Stimulated activated CD8-positive, alpha-beta memory T cell treated with anti-CD3 and anti-CD28 coated beads, Interleukin-15, amount 100 ng/mL, for 48 hours (primary cell): ENCODE measurements around the gene NAV1.
"Not testable (repeated sequence)": the region's sequence is repeated elsewhere in the genome, so short reads cannot be mapped to it uniquely, and the experiment has no call there.

Experiments
- DNase-seq, 2 donors: peaks; one replicate each; pipeline ENCODE4 v3.0.0-alpha.2; 2020; ENCODE audit warnings: low read depth in 2 of 2

The NAV1 gene

GRCh38 chr1:201549522-201549921 lies 10.6 kb downstream of the NAV1 start:
- not testable (repeated sequence) for DNase-seq

- no peak for DNase-seq
These were observed 12.2 kb downstream of the NAV1 start for GRCh38 chr1:201551096-201551495.

GRCh38 chr1:201551877-201552731 lies 13.2 kb downstream of the NAV1 start:
- no peak for DNase-seq

- no peak for DNase-seq
These were observed 14.0 kb downstream of the NAV1 start for GRCh38 chr1:201552941-201553351.

GRCh38 chr1:201553496-201554189 lies 14.7 kb downstream of the NAV1 start:
- no peak for DNase-seq

GRCh38 chr1:201554190-201554600 lies 15.3 kb downstream of the NAV1 start:
- DNase-seq = no peak

GRCh38 chr1:201554789-201555592 lies 16.1 kb downstream of the NAV1 start:
- no peak for DNase-seq

- no peak for DNase-seq
These were observed 16.6 kb downstream of the NAV1 start for GRCh38 chr1:201555593-201555945.

- no peak for DNase-seq
These were observed 18.1 kb downstream of the NAV1 start for GRCh38 chr1:201556841-201557571.

- no peak for DNase-seq
These were observed 18.6 kb downstream of the NAV1 start for GRCh38 chr1:201557572-201557958.

- DNase-seq = peak; percentile 26 to 46
These were observed 20.8 kb downstream of the NAV1 start for GRCh38 chr1:201559679-201560162.

- no peak for DNase-seq
These were observed 21.6 kb downstream of the NAV1 start for GRCh38 chr1:201560328-201561194.

- DNase-seq = no peak
These were observed 22.3 kb downstream of the NAV1 start for GRCh38 chr1:201561195-201561564.

- no peak for DNase-seq
These were observed 22.7 kb downstream of the NAV1 start for GRCh38 chr1:201561601-201562000.

GRCh38 chr1:201562257-201562656 lies 23.3 kb downstream of the NAV1 start:
- DNase-seq = no peak

GRCh38 chr1:201562659-201563405 lies 23.9 kb downstream of the NAV1 start:
- DNase-seq = no peak

- no peak for DNase-seq
These were observed 24.5 kb downstream of the NAV1 start for GRCh38 chr1:201563406-201563780.

GRCh38 chr1:201563941-201564340 lies 25.0 kb downstream of the NAV1 start:
- DNase-seq = no peak

GRCh38 chr1:201565024-201565730 lies 26.2 kb downstream of the NAV1 start:
- DNase-seq = no peak
